Measurements from ENCODE around the gene CSGALNACT2.
A peak's percentile ranks its signal among the peaks of the same experiment; 100 is the strongest.

Gene CSGALNACT2

DNA sequence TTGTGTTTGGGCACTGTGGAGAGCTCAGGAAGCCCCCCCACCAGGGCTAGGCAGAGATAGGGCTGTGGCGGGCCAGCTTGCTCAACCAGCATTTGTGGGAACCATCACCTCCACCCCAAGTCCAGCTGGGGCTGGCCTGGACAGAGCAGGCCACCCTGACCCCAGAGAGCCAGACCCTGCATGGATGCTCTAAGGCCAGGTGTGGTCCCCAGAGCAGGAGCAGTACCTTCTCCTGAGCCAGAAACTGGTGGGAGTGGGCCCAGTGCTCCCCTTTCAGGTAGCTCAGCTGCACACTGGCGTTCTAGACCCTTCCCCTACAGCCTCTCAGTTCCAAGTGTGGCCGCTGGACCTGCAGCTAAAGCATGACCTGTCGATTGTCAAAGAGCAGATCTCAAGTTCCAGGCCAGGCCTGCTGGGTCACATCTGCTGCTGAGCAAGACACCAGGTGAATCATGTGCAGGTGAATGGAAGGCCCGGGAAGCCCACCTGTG is 71.5 kb downstream of the CSGALNACT2 start:
- Histone ChIP-seq H3K27me3 (no peaks in the 10 kb centered on the region), H3K4me1 (peaks cover 67% of the 10 kb centered on the region), H4K20me1 (no peaks in the 10 kb centered on the region), H3K36me3 (no peaks in the 10 kb centered on the region), H3K4me2 (peak overlapping the region; percentile 59; the same call in 1 of the 2 replicates), H3K4me3 (no peak overlapping the region), H3K9ac (no peak overlapping the region), H3K9me3 (no peaks in the 10 kb centered on the region), H3K27ac (no peak overlapping the region)
- TF ChIP-seq Cebpa-rat (IDR thresholded peaks at IDR 0.05), result no peak

DNA sequence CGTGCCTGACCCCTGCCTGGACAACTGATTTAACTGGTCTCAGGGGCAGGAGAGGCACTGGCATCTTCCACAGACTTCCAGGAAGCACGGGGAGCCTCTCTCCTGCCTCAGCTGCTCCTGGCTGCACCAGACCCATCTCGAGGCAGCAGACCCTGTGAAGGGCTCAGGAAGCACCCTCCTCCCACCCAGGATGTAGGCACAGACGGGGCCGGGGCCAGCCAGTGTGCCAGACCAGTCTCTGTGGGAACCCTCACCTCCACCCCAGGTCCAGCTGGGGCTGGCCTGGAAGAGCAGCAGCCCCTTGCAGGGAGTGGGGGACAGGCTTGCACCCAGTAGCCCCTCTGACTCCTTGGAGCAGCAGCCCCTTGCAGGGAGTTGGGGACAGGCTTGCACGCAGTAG is 72.3 kb downstream of the CSGALNACT2 start:
- H3K4me3 ChIP-seq, result no peak overlapping the region
- no peaks in the 10 kb centered on the region for H3K27me3 ChIP-seq
- H3K9ac ChIP-seq, result 0 out of 2 replicates have a peak overlapping the region, but pooled peaks have one; percentile 33

DNA sequence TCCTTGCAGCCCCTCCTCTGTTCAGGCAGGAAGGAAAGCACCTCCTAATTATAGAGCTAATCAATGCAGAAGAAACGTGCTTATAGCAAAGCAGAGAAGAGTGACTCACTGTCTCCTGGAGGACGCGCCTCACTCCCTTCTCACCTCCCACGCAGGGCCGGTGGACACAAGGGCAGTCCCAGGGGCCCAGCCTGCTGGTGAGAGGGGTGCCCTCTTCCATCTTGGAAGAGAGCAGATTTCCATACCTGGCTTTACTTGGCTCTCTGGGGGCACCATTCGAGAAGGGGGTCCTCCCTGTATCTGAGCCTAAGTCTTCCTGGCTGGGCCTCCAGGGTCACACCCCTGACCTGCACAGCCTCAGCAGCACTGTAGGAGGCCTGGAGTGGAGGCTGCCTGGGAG is 72.8 kb downstream of the CSGALNACT2 start:
- no peaks in the 10 kb centered on the region for H3K27me3 ChIP-seq
- TF ChIP-seq Cebpa-rat (IDR thresholded peaks at IDR 0.05), result no peak
- H3K4me3 ChIP-seq, result no peak overlapping the region
- 0 out of 2 replicates have a peak overlapping the region, but pooled peaks have one; percentile 33 for H3K9ac ChIP-seq
- H3K27ac ChIP-seq, result peak overlapping the region; percentile 55
- H3K4me2 ChIP-seq, result peak overlapping the region; percentile 58
- no peaks in the 10 kb centered on the region for H3K36me3 ChIP-seq
- H4K20me1 ChIP-seq, result no peaks in the 10 kb centered on the region
- no peaks in the 10 kb centered on the region for H3K9me3 ChIP-seq
- H3K4me1 ChIP-seq, result peaks cover 72% of the 10 kb centered on the region

More for the DNA sequence above, 72.3 kb downstream of the CSGALNACT2 start:
- Histone ChIP-seq H3K36me3 (no peaks in the 10 kb centered on the region), H4K20me1 (no peaks in the 10 kb centered on the region), H3K4me2 (peak overlapping the region; percentile 58), H3K27ac (peak overlapping the region; percentile 55; the same call in 1 of the 2 replicates), H3K9me3 (no peaks in the 10 kb centered on the region), H3K4me1 (peaks cover 68% of the 10 kb centered on the region)
- TF ChIP-seq Cebpa-rat (IDR thresholded peaks at IDR 0.05), result no peak

DNA sequence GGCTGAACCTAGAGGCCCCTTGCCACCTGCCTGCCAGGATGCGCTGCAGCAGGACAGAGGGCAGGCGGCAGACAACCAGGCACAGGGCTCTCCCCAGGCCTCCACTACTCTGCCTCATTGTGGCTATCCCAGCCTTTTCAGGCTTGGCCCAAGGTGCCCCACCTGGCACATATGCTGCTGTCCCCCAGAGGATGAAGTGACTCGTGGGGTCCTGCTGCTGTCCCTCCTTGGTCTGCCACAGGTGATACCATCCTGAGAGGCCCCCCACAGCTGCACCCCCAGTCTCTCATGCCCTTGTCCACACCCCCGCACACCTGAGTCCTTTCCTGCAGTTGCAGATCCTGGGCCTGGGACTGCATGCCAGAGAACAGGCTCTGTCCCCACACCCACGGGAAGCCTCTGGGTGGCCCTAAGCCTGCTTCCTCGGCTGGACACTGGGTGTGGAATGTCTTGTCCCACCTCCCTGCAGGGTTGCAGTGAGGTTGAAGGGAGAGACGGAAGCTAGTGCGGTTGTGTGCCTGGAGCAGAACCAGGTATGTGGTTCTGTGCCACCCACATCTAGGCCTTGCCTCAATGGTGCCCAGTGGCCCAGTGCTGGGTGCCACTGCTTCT is 73.3 kb downstream of the CSGALNACT2 start:
- Histone ChIP-seq H3K27me3 (no peaks in the 10 kb centered on the region), H4K20me1 (no peaks in the 10 kb centered on the region), H3K4me2 (peak overlapping the region; percentile 58), H3K9ac (no peak overlapping the region), H3K9me3 (no peaks in the 10 kb centered on the region), H3K4me1 (peaks cover 78% of the 10 kb centered on the region), H3K27ac (peak overlapping the region; percentile 19), H3K4me3 (no peak overlapping the region), H3K36me3 (no peaks in the 10 kb centered on the region)
- no peak for TF ChIP-seq Cebpa-rat (IDR thresholded peaks at IDR 0.05)

DNA sequence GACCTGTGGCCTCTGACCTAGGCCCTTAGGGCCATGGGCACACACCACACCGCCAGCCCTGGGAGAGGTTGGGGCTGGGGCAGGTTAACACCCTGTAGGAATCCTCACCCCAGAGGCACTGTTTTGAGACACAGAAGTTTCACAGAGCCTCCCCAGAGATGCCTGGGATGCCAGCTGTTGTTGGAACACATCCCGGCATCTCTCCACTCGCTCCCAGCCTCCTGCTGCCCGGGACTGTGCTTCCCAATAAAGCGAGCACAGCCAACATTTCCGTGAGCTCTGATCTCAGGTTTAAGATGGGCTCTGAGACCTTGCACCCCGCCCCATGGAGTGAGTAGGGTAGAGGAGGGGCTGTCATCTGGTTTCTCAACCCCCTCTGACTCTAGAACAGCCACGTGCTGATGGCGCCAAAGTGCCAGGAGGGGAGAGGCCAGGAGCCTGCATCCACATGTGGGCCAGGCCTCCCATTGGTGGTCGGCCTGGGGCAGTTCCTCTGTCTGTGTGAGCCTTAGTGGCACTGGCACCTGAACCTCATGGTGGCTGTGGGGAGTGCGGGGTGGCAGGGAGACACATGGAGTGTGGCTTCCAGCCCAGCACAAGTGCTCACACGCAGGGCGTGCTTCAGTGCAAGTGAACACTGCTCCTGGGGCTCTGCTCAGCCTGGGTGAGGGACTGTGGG is 73.9 kb downstream of the CSGALNACT2 start:
- no peaks in the 10 kb centered on the region for H4K20me1 ChIP-seq
- H3K27ac ChIP-seq, result peak overlapping the region; percentile 19; the same call in 1 of the 2 replicates
- peaks cover 75% of the 10 kb centered on the region for H3K4me1 ChIP-seq
- TF ChIP-seq Cebpa-rat (IDR thresholded peaks at IDR 0.05), result no peak
- H3K36me3 ChIP-seq, result no peaks in the 10 kb centered on the region
- H3K27me3 ChIP-seq, result no peaks in the 10 kb centered on the region
- H3K9ac ChIP-seq, result no peak overlapping the region
- H3K4me3 ChIP-seq, result no peak overlapping the region
- peak overlapping the region; percentile 9; the same call in 1 of the 2 replicates for H3K4me2 ChIP-seq
- H3K9me3 ChIP-seq, result no peaks in the 10 kb centered on the region

DNA sequence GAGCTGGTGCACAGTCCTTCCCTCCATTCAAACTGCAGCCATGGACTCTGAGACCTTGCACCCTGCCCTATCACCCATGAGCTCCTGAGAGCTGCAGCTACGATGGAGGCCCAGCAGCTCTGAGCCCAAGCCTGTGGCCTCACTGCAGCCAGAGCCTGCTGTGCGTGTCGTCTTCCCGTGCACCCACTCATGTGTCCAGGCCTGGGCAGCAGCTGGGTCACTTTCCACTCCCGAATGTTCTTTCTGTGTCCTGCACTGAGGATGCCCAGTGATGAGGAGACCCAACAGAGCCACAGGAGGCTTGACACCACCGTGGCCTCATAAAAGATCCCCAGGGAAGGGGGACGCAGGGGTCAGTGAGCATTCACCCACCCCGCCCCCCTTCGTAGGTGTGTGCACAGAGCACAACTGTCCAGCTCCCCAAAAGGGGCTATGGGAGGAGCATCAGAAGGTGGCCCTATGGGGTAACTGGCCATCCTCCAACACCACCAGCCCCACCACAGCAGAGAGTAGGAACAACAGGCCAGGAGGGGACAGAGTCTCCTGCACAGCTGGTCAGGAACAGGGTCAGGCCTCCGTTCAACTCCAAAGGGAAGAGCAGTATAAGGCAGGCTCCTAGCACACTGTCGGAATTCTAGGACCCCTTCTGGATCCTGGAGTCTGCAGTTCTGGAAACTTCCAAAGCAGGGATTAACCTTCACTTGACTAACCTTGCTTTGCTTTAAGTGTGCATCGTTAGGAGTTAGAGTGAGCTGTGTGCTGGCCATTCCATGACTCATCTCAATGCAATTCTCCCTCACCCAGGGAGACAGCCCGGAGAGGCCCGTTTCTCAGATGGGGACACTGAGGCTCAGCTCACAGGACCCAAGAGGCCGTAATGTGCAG is 76.1 kb downstream of the CSGALNACT2 start:
- peak overlapping the region; percentile 73 for H3K27ac ChIP-seq
- peaks cover 64% of the 10 kb centered on the region for H3K4me1 ChIP-seq
- no peaks in the 10 kb centered on the region for H4K20me1 ChIP-seq
- TF ChIP-seq Cebpa-rat (IDR thresholded peaks at IDR 0.05), result no peak
- no peaks in the 10 kb centered on the region for H3K9me3 ChIP-seq
- peak overlapping the region; percentile 72 for H3K4me2 ChIP-seq
- H3K9ac ChIP-seq, result peak overlapping the region; percentile 59
- no peaks in the 10 kb centered on the region for H3K36me3 ChIP-seq
- no peak overlapping the region for H3K4me3 ChIP-seq
- no peaks in the 10 kb centered on the region for H3K27me3 ChIP-seq

DNA sequence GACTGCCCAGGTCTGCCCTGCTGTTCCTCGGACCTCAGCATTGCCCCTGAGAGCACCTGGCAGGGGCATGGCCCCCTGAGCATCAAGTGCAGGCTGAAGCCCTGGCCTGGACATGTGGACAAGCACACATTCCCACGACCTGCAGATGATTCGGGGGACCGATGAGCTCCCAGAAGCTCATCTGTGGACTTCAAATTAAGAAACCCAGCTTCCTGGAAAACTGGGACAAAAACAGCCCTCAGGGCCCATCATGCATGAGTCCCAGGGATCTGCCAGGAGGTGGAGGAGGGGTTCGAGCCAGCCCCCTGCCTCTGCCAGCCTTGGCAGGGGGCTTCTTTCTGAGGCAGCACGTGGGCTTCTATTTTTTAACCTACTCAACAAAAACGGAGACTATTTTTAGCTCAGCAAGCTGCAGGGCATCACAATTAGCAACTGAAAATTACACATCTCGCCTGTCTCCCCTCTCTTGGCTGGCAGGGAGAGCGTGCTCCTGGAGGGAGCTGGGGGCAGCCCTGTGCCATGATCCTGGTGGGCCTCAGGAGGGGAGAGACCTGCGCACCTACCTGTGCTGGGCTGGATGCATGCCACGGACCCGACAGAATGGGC is 76.8 kb downstream of the CSGALNACT2 start:
- Histone ChIP-seq H3K36me3 (no peaks in the 10 kb centered on the region), H3K27ac (peak overlapping the region; percentile 73), H3K4me1 (peaks cover 57% of the 10 kb centered on the region), H3K4me3 (no peak overlapping the region), H4K20me1 (no peaks in the 10 kb centered on the region), H3K4me2 (peak overlapping the region; percentile 72), H3K9ac (peak overlapping the region; percentile 59), H3K9me3 (no peaks in the 10 kb centered on the region), H3K27me3 (no peaks in the 10 kb centered on the region)
- TF ChIP-seq Cebpa-rat (IDR thresholded peaks at IDR 0.05), result no peak

DNA sequence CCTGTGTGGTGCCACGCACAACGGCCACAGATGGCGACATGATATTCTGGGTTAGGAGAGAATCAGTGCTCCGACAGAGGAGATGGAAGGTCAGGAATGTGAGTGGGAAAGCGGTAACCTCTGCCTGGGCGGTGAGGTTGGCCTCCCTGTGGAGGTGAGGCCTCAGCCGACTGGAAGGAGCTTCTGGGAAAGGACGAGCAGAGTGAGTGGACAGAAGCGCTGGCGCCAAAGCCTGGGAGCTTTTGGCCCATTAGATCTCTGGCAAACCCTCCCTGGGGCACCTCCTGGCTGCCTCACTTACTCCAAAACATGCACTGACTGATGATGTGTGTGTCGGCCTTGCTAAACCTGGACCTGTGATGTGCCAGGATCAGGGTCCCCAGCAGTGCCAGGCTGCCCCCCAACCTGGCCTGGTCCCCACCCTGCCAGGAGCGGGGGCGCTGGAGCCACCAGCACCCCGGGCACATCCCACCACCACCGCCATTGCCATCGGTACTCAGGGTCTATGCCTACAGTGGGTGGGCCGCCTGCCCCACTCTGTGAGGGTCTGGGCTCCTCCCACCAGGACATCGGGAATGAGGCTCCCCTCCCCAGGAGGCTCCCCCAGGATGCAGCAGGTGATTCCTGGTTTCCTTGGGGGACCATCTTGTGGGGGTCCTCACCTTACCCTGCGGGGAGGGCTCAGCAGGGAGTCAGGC is 77.7 kb downstream of the CSGALNACT2 start:
- H3K9me3 ChIP-seq, result no peaks in the 10 kb centered on the region
- no peak for TF ChIP-seq Cebpa-rat (IDR thresholded peaks at IDR 0.05)
- H3K27ac ChIP-seq, result peak overlapping the region; percentile 73
- H3K27me3 ChIP-seq, result no peaks in the 10 kb centered on the region
- H3K9ac ChIP-seq, result peak overlapping the region; percentile 59
- H3K4me1 ChIP-seq, result peaks cover 53% of the 10 kb centered on the region
- H3K4me2 ChIP-seq, result peak overlapping the region; percentile 72
- no peak overlapping the region for H3K4me3 ChIP-seq
- no peaks in the 10 kb centered on the region for H4K20me1 ChIP-seq
- no peaks in the 10 kb centered on the region for H3K36me3 ChIP-seq

Measured in BLaER1 (cell line).